GM06990 (cell line): ENCODE data around the gene ARID5B.
"Not testable (repeated sequence)": the region's sequence is repeated elsewhere in the genome, so short reads cannot be mapped to it uniquely, and the experiment has no call there.

Experiments
- DNase-seq: peaks from one replicate; pipeline ENCODE4 v3.0.0-alpha.2; 2011; ENCODE audit not compliant: insufficient read length; ENCODE audit errors: extremely low read depth
- H3K27me3 ChIP-seq: replicated peaks from 2 replicates; pipeline ENCODE4 v1.6.0; 2011; ENCODE audit warnings: low read length; ENCODE audit not compliant: control insufficient read depth, insufficient read depth
- H3K36me3 ChIP-seq: 2 replicates; pipeline ENCODE4 v1.5.1; 2011; ENCODE audit warnings: low read length; ENCODE audit not compliant: control insufficient read depth, insufficient read depth
- H3K4me3 ChIP-seq: replicated peaks from 2 replicates; pipeline ENCODE4 v1.5.1; 2011; ENCODE audit warnings: low read depth, mild to moderate bottlenecking, control low read depth, low read length
- TF ChIP-seq, protein P1 (sequence below): IDR thresholded peaks from 2 replicates; pipeline ENCODE4 v1.5.1; 2011; ENCODE audit warnings: low read length, control low read depth, mild to moderate bottlenecking, inconsistent platforms; ENCODE audit not compliant: insufficient read depth, poor library complexity, severe bottlenecking

Gene ARID5B

DNA sequence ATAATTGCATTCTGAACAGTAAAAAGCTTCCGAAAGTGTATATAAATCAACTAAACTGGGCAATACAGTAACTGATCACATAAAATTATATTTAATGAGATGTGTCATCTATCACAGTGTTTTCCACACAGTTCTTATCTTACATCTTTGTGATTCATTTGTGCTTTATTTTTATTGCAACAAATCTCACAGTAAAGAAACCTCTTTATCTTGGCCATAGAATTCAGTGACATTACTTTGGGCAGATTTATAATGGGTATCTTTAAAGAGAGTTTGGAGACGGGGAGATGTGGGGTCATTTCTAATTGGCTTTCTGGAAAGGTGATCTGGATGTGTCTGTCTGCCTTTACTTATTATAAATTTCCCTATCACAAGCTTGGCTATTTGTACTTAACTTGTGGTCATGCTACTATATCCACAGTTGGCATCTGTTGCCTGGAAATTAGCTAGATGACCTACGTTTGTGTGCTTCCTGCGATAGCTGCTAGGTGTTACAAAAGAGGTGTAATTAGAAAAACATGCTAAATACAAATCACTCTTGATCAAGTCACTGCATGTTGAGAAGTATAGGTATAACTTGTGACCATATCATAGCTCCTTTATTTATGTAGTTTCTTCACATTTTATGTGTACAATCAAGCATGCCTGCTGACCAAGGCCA, 123.8 kb downstream of the ARID5B start:
- H3K4me3 ChIP-seq: no peak overlapping the region
- no peak for DNase-seq
- H3K36me3 ChIP-seq: no peaks in the 10 kb centered on the region; the same call in 1 of the 2 replicates
- TF ChIP-seq, protein P1, sequence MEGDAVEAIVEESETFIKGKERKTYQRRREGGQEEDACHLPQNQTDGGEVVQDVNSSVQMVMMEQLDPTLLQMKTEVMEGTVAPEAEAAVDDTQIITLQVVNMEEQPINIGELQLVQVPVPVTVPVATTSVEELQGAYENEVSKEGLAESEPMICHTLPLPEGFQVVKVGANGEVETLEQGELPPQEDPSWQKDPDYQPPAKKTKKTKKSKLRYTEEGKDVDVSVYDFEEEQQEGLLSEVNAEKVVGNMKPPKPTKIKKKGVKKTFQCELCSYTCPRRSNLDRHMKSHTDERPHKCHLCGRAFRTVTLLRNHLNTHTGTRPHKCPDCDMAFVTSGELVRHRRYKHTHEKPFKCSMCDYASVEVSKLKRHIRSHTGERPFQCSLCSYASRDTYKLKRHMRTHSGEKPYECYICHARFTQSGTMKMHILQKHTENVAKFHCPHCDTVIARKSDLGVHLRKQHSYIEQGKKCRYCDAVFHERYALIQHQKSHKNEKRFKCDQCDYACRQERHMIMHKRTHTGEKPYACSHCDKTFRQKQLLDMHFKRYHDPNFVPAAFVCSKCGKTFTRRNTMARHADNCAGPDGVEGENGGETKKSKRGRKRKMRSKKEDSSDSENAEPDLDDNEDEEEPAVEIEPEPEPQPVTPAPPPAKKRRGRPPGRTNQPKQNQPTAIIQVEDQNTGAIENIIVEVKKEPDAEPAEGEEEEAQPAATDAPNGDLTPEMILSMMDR: no peak
- no peaks in the 10 kb centered on the region for H3K27me3 ChIP-seq

- no peaks in the 10 kb centered on the region for H3K27me3 ChIP-seq
- H3K4me3 ChIP-seq: no peak overlapping the region
- H3K36me3 ChIP-seq: no peaks in the 10 kb centered on the region; the same call in 1 of the 2 replicates
- no peak for DNase-seq
- TF ChIP-seq, protein P1: no peak
These were observed 124.7 kb downstream of the ARID5B start for GRCh38 chr10:62025901-62026879.

- TF ChIP-seq, protein P1: no peak
- Histone ChIP-seq H3K36me3 (no peaks in the 10 kb centered on the region; the same call in 1 of the 2 replicates), H3K27me3 (no peaks in the 10 kb centered on the region), H3K4me3 (no peak overlapping the region)
- DNase-seq: no peak
These were observed 126.5 kb downstream of the ARID5B start for GRCh38 chr10:62027841-62028501.

DNA sequence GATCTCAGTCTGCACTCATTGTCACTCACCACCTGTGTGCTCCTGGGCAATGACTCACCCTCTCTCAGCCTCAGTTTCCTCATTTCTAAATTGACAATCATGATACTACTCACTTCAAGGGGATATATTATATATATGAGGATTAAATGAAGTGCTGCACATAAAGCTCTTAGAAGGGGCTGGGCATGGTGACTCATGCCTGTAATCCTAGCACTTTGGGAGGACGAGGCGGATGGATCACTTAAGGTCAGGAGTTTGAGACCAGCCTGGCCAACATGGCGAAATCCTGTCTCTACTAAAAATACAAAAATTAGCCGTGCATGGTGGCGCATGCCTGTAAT, 127.0 kb downstream of the ARID5B start:
- not testable (repeated sequence) for H3K4me3 ChIP-seq, DNase-seq, H3K36me3 ChIP-seq, H3K27me3 ChIP-seq

DNA sequence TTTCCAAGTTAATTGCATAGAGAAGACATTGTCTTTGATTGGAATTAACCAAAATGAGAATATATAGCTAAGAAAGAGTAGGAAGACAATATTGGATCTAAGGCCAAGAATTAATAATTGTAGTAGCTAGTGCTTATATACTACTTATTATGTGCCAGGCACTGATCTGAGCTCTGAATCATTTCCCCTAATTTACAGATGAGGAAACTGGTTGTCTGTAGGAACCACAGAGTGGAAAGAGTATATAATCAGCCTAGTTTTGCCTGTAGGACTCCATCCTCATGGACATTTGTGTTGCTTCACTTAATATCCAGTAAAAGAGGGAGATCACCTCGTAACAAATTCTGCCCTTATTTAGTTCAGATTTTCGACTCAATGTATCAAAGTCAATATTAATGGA, 127.9 kb downstream of the ARID5B start:
- TF ChIP-seq, protein P1: no peak

DNA sequence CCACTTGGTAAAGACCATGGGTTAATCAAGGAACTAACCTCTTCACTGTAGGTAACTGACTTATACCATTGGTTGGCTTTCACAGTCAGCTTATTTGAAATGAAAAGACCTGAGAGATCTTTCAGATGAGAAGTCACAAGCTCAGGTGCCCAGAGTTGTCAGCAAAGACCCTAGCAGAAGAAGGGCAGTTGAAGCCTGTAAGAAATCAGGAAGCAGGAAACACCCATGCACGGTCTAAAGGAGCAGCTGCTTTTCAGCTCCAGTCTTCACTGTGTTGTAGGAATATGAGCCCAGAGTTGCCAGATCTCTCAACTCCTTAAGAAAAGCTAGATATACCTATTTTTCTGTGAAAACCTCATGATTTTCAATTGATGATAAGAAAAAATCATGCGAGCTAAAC, 130.0 kb downstream of the ARID5B start:
- Histone ChIP-seq H3K27me3 (no peaks in the 10 kb centered on the region), H3K36me3 (no peaks in the 10 kb centered on the region), H3K4me3 (no peak overlapping the region)
- DNase-seq: no peak
- TF ChIP-seq, protein P1: no peak

More for the DNA sequence above, 127.9 kb downstream of the ARID5B start:
- DNase-seq: no peak
- no peaks in the 10 kb centered on the region; the same call in 1 of the 2 replicates for H3K36me3 ChIP-seq
- H3K4me3 ChIP-seq: no peak overlapping the region
- H3K27me3 ChIP-seq: no peaks in the 10 kb centered on the region
